Central memory CD8-positive, alpha-beta T cell (primary cell): Measurements from ENCODE around the gene PRPF6.

Experiments used
- ATAC-seq: fragments of 150-1000 bp; cut with Tn5 transposase; replicated peaks from 2 replicates; pipeline ENCODE4 v1.10.0; 2022; ENCODE audit warnings: mild to moderate bottlenecking, moderate FRiP score, moderate number of reproducible peaks; ENCODE audit not compliant: poor library complexity, severe bottlenecking; ENCODE audit errors: extremely low read depth
- DNase-seq, 2 donors: peaks; one replicate each; pipeline ENCODE4 v3.0.0; 2021; ENCODE audit warnings: low spot score in 2 of 2
- H3K27ac Mint-ChIP-seq: one replicate; pipeline ENCODE4 v1.8.0; 2022; ENCODE audit warnings: low read depth, mild to moderate bottlenecking, moderate library complexity, mixed read lengths
- H3K27me3 Mint-ChIP-seq: one replicate; pipeline ENCODE4 v1.8.0; 2022; ENCODE audit warnings: mixed read lengths
- H3K36me3 Mint-ChIP-seq: one replicate; pipeline ENCODE4 v1.8.0; 2022; ENCODE audit warnings: mild to moderate bottlenecking, moderate library complexity, mixed read lengths; ENCODE audit not compliant: insufficient read depth
- H3K4me1 Mint-ChIP-seq: one replicate; pipeline ENCODE4 v1.8.0; 2022; ENCODE audit warnings: mixed read lengths
- H3K4me3 Mint-ChIP-seq: one replicate; pipeline ENCODE4 v1.8.0; 2022; ENCODE audit warnings: mild to moderate bottlenecking, moderate library complexity, mixed read lengths
- H3K9me3 Mint-ChIP-seq: one replicate; pipeline ENCODE4 v1.8.0; 2022; ENCODE audit warnings: mixed read lengths

Gene PRPF6

DNA sequence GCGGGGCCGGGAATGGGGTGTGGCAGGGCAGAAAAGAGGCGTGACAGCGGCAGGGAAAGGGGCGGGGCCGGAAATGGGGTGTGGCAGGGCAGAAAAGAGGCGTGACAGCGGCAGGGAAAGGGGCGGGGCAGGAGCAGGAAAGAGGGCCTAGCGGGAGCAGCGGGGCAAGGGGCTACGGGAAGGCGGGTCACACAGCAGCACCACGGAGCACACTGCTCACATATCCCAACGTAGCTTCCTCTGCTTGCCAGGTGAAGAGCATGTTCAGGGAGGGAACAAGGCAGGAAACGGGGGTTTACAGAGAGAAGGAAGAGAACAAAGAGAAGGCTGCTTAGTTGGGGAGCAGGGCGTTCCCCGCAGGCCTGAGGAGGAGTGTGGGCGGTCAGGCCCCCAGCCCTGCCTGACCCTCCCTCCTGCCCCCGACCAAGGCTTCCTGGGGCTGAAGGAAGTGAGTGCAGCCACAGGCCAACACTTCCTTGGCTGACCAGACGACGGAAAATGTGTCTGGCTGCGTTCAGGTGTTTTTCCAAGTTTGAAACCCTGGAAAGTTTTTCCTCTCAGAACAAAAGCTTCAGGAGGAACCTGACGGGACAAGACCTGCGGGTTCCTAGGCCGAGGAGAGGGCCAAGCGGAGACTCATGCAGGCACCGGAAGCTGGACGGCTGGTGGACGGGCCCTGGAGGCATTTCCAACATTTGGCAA is 38.5 kb upstream of the PRPF6 start:
- H3K9me3 Mint-ChIP-seq: no peaks in the 10 kb centered on the region
- peaks cover 30% of the 10 kb centered on the region for H3K4me1 Mint-ChIP-seq
- H3K4me3 Mint-ChIP-seq: peak overlapping the region; percentile 43
- H3K36me3 Mint-ChIP-seq: peaks cover 24% of the 10 kb centered on the region
- ATAC-seq: no peak
- no peak for DNase-seq
- no peaks in the 10 kb centered on the region for H3K27me3 Mint-ChIP-seq
- peak overlapping the region; percentile 73 for H3K27ac Mint-ChIP-seq

DNA sequence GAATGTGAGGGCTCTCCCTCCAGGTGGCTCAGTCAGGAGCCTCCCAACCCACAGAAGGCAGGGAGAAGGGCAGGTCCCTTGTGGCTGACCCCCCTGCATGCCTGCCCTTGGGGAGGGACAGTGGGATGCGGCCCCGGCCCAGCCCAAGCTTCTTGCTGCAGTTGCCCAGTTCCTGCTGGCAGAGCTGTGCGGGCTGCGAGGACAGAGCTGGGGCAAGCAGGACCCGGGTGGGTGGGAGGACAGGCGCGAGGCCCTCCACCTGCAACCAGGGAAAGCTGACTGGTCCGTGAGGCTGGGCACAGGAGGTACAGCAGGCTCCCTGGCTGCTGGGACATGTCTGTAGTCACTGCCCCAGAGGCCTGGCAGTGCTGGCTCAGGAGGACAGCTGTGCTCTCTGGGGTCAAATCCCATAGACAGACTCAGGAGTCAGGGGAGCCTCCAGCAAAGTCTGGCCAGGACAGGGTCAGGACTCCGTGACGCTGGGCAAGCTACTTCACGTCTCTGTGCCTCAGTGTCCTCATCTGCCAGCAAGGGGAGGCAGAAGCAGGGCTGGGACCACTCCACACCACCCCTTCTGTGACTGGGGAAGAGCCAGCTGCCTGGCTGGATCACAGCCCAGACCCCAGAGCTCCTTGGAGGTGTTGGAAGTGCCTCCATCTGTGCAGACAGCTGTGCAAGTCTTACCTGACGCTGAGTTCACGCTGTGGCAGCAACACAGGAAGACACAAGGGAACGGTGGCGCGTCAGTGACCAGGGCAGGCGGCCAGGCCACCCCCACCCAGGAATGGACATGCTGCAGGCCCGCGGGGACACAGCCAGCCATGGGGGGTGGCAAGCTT is 37.7 kb upstream of the PRPF6 start:
- H3K4me1 Mint-ChIP-seq: peaks cover 38% of the 10 kb centered on the region
- ATAC-seq (no peak), DNase-seq (no peak)
- H3K36me3 Mint-ChIP-seq: peaks cover 21% of the 10 kb centered on the region
- no peaks in the 10 kb centered on the region for H3K9me3 Mint-ChIP-seq
- H3K4me3 Mint-ChIP-seq: no peak overlapping the region
- no peaks in the 10 kb centered on the region for H3K27me3 Mint-ChIP-seq
- H3K27ac Mint-ChIP-seq: no peak overlapping the region

- DNase-seq (no peak), ATAC-seq (no peak)
- H3K9me3 Mint-ChIP-seq: no peaks in the 10 kb centered on the region
- H3K27ac Mint-ChIP-seq: peak overlapping the region; percentile 38
- peaks cover 43% of the 10 kb centered on the region for H3K4me1 Mint-ChIP-seq
- H3K36me3 Mint-ChIP-seq: peaks cover 27% of the 10 kb centered on the region
- no peak overlapping the region for H3K4me3 Mint-ChIP-seq
- H3K27me3 Mint-ChIP-seq: no peaks in the 10 kb centered on the region
Observed at GRCh38 chr20:63943808-63944077, 37.2 kb upstream of the PRPF6 start.

DNA sequence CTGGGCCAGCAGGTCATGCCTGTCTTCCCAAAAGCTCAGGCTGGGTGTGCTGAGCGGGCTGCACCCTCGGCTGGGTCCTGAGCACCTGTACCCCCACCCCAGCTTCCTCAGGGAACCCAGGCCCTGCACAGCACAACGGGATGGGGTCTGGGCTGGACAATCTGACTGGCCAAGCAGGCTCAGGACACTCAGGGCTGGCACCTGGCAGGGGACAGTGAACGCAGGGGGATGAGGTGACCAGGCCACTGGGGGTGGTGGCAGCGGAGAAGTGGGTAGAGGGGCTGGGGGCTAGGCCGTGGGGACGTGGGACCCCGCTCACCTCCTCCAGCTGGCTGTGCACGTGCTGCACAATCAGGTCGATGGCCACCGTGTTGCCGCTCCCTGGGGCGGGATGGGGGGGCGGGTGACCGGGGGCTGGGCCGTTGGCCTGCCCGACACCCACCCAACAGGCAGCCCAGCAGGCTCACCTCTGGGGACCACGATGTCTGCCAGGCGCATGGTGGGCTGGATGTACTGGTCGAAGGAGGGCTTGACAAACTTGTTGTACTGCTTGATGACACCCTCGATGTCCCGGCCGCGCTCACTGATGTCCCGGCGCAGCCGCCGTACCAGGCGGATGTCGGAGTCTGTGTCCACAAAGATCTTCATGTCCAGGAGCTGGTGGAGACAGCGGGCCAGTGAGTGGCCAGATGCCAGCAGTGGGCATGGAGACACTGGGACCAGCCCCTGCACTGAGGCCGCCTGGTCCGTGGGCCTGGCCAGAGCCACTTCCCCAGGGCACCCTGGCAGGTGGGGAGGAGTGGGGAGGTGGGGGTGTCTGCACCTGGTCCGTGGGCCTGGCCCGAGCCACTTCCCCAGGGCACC is 36.6 kb upstream of the PRPF6 start:
- Mint-ChIP-seq H3K4me1 (peaks cover 49% of the 10 kb centered on the region), H3K27ac (peak overlapping the region; percentile 38), H3K36me3 (peaks cover 31% of the 10 kb centered on the region), H3K9me3 (no peaks in the 10 kb centered on the region), H3K27me3 (no peaks in the 10 kb centered on the region), H3K4me3 (no peak overlapping the region)
- DNase-seq (no peak), ATAC-seq (no peak)

GRCh38 chr20:63945031-63945658 is 35.8 kb upstream of the PRPF6 start:
- Mint-ChIP-seq H3K36me3 (peaks cover 31% of the 10 kb centered on the region), H3K4me1 (peaks cover 56% of the 10 kb centered on the region), H3K27ac (no peak overlapping the region), H3K9me3 (no peaks in the 10 kb centered on the region), H3K27me3 (no peaks in the 10 kb centered on the region), H3K4me3 (no peak overlapping the region)
- ATAC-seq: no peak
- no peak for DNase-seq

GRCh38 chr20:63945921-63946920 is 34.7 kb upstream of the PRPF6 start:
- DNase-seq (no peak), ATAC-seq (no peak)
- Mint-ChIP-seq H3K36me3 (peaks cover 24% of the 10 kb centered on the region), H3K4me3 (peak overlapping the region; percentile 80), H3K9me3 (no peaks in the 10 kb centered on the region), H3K27me3 (no peaks in the 10 kb centered on the region), H3K4me1 (peaks cover 53% of the 10 kb centered on the region), H3K27ac (peak overlapping the region; percentile 98)

DNA sequence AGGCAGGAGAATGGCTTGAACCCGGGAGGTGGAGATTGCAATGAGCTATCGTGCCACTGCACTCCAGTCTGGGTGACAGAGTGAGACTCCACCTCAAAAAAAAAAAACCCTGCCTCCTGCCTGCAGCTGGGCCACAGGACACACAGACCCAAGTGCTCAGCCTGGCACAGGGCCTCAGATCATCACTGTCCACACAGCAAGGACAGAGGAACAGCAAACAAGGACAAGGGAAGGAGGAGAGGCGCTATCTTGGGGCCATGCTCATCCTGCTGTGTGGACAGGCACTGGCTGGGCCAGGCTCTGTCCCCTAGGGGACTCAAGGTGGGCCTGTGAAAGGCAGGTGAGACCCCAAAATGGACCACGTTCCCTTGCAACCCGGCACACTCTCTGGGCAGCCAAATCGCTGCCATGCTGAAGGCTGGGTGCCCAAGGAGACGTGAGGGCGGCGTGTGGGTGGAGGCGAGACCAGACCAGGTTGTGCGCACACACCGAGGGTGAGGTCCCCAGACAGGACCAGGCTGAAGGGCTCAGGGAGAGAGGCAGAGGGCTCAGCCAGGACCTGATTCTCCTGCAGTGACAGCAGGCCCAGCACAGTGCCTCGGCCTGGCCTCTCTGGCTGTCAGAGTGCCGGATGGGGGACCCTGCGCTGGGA is 33.8 kb upstream of the PRPF6 start:
- Mint-ChIP-seq H3K27me3 (no peaks in the 10 kb centered on the region), H3K9me3 (no peaks in the 10 kb centered on the region), H3K4me1 (peaks cover 44% of the 10 kb centered on the region), H3K36me3 (peaks cover 21% of the 10 kb centered on the region), H3K27ac (peak overlapping the region; percentile 98), H3K4me3 (peak overlapping the region; percentile 80)
- DNase-seq (no peak), ATAC-seq (no peak)

DNA sequence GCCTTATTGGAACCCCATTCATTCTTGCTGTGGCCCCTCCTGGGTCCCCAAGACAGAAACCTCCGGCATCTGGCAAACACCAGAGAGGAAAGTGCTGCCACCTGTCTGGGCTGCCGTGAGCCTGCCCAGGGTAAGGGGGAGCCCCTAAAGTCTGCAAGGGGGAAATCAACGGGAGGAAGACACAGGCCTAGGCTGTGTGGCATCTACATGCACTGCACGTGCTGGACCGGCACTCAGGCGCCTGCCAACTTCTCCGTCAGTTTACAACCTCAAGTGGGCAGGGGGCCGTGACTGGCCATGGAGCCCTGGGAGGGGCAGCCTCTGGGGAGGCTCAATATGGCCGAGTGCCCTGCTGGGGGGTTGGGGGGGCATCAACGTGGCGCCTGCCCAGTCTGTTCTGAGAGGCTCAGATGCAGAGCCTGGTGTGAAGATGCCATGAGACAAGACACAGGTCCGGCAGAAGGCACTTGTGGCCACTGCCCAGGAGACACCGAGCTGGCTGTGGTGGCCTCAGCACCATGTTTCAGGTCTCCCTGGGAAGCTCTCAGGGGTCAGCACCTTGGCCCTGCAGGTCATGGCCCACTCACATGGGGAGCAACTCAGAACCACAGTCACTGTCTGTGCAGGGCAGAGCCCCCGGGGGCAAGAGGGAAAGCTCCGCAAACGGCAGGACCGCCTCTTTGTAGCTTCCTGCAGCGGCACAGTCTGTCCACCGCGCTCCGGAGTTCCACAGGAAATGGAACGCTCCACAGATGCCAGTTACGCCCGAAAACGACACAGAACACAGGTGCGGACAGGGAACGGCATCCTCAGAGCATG is 33.1 kb upstream of the PRPF6 start:
- Mint-ChIP-seq H3K9me3 (no peaks in the 10 kb centered on the region), H3K4me3 (peak overlapping the region; percentile 80), H3K36me3 (peaks cover 27% of the 10 kb centered on the region), H3K27ac (peak overlapping the region; percentile 98), H3K4me1 (peaks cover 43% of the 10 kb centered on the region), H3K27me3 (no peaks in the 10 kb centered on the region)
- DNase-seq (no peak), ATAC-seq (no peak)

- Mint-ChIP-seq H3K4me3 (no peak overlapping the region), H3K9me3 (no peaks in the 10 kb centered on the region), H3K27ac (peak overlapping the region; percentile 98), H3K27me3 (no peaks in the 10 kb centered on the region), H3K36me3 (peaks cover 30% of the 10 kb centered on the region), H3K4me1 (peaks cover 65% of the 10 kb centered on the region)
- no peak for DNase-seq
- ATAC-seq: no peak
Observed at GRCh38 chr20:63950701-63951397, 30.1 kb upstream of the PRPF6 start.

GRCh38 chr20:63951398-63952209 is 29.3 kb upstream of the PRPF6 start:
- H3K27me3 Mint-ChIP-seq: no peaks in the 10 kb centered on the region
- H3K9me3 Mint-ChIP-seq: no peaks in the 10 kb centered on the region
- H3K4me3 Mint-ChIP-seq: no peak overlapping the region
- no peak for ATAC-seq
- peaks cover 64% of the 10 kb centered on the region for H3K4me1 Mint-ChIP-seq
- peaks cover 32% of the 10 kb centered on the region for H3K36me3 Mint-ChIP-seq
- H3K27ac Mint-ChIP-seq: no peak overlapping the region
- no peak for DNase-seq
